ENCODE measurements around the gene UROC1.

- TF ChIP-seq POLR2A (IDR thresholded peaks at IDR 0.05; ENCODE audit: low read depth, low read length): no peak
- TF ChIP-seq POLR2AphosphoS5 (IDR thresholded peaks at IDR 0.05; ENCODE audit: low read depth, low read length): no peak
- no peak for TF ChIP-seq TAF1 (IDR thresholded peaks at IDR 0.05; ENCODE audit: borderline replicate concordance, low read depth, low read length)
Observed at GRCh38 chr3:126442856-126443242, 74.7 kb downstream of the UROC1 start.
